Mesenchymal stem cell (in vitro differentiated cells and primary cell): ENCODE data around the gene OR10G3.
A peak's percentile ranks its signal among the peaks of the same experiment; 100 is the strongest.

Experiments
- DNase-seq: peaks from one replicate; pipeline ENCODE4 v3.0.0-alpha.2; 2013
- H2AFZ ChIP-seq: one replicate; pipeline ENCODE4 v1.6.1; 2013; ENCODE audit warnings: low read depth, mild to moderate bottlenecking, control low read depth, inconsistent platforms, low read length, moderate library complexity
- H2AK5ac ChIP-seq: 2 replicates; pipeline ENCODE4 v1.6.1; 2013; ENCODE audit warnings: low read length, moderate library complexity, mild to moderate bottlenecking, inconsistent platforms; ENCODE audit not compliant: severe bottlenecking
- H2BK120ac ChIP-seq: one replicate; pipeline ENCODE4 v1.6.1; 2013; ENCODE audit warnings: low read depth, mild to moderate bottlenecking, inconsistent platforms, low read length, moderate library complexity
- H2BK12ac ChIP-seq, 2 experiments: one replicate each; pipeline ENCODE4 v1.6.1; 2013; ENCODE audit warnings: inconsistent platforms in 2 of 2, low read length in 2 of 2, mild to moderate bottlenecking in 2 of 2, moderate library complexity in 2 of 2, control low read depth in 1 of 2
- H2BK15ac ChIP-seq: one replicate; pipeline ENCODE4 v1.6.1; 2013; ENCODE audit warnings: mild to moderate bottlenecking, low read depth, inconsistent platforms; ENCODE audit not compliant: poor library complexity, severe bottlenecking
- H2BK5ac ChIP-seq: 2 replicates; pipeline ENCODE4 v1.6.1; 2013; ENCODE audit warnings: low read depth, mild to moderate bottlenecking, low read length, control low read depth, inconsistent platforms; ENCODE audit not compliant: poor library complexity, severe bottlenecking
- H3K14ac ChIP-seq, 2 experiments: one replicate each; pipeline ENCODE4 v1.6.1; 2013; ENCODE audit warnings: inconsistent platforms in 2 of 2, low read length in 2 of 2, control low read depth in 1 of 2, mild to moderate bottlenecking in 1 of 2, moderate library complexity in 1 of 2
- H3K18ac ChIP-seq, 2 experiments: one replicate each; pipeline ENCODE4 v1.6.1; 2013; ENCODE audit warnings: inconsistent platforms in 2 of 2, low read length in 2 of 2, control low read depth in 1 of 2, low read depth in 1 of 2, mild to moderate bottlenecking in 1 of 2
- H3K23ac ChIP-seq, 2 experiments: one replicate each; pipeline ENCODE4 v1.6.1; 2013; ENCODE audit warnings: inconsistent platforms in 2 of 2, low read length in 2 of 2, mild to moderate bottlenecking in 2 of 2, moderate library complexity in 2 of 2, control low read depth in 1 of 2
- H3K27ac ChIP-seq: 2 replicates; pipeline ENCODE4 v1.5.1; 2013; ENCODE audit warnings: mild to moderate bottlenecking, moderate library complexity, low read length, control low read depth, inconsistent platforms; ENCODE audit not compliant: poor library complexity, severe bottlenecking
- H3K27me3 ChIP-seq, 2 experiments: 2 replicates each; pipeline versions ENCODE4 v1.6.1 to v1.7.0; 2013; ENCODE audit warnings: low read length in 2 of 2, mild to moderate bottlenecking in 2 of 2, moderate library complexity in 2 of 2, control low read depth in 1 of 2, inconsistent platforms in 1 of 2; ENCODE audit not compliant: control insufficient read depth in 1 of 2, insufficient read depth in 1 of 2
- H3K36me3 ChIP-seq, 2 experiments: 2 replicates each; pipeline versions ENCODE4 v1.6.1 to v1.7.0; 2013; ENCODE audit warnings: low read length in 2 of 2, control low read depth in 1 of 2, inconsistent platforms in 1 of 2, low read depth in 1 of 2, mild to moderate bottlenecking in 1 of 2; ENCODE audit not compliant: insufficient read depth in 2 of 2, control insufficient read depth in 1 of 2
- H3K4ac ChIP-seq, 2 experiments: one replicate each; pipeline ENCODE4 v1.6.1; 2013; ENCODE audit warnings: inconsistent platforms in 2 of 2, low read length in 2 of 2, mild to moderate bottlenecking in 2 of 2, moderate library complexity in 2 of 2, control low read depth in 1 of 2, low read depth in 1 of 2
- H3K4me1 ChIP-seq: 2 replicates; pipeline ENCODE4 v1.6.1; 2013; ENCODE audit warnings: low read depth, low read length, control low read depth; ENCODE audit not compliant: control insufficient read depth, insufficient read depth
- H3K4me2 ChIP-seq: 2 replicates; pipeline ENCODE4 v1.6.1; 2013; ENCODE audit warnings: low read length, mild to moderate bottlenecking, inconsistent platforms; ENCODE audit not compliant: poor library complexity, severe bottlenecking
- H3K4me3 ChIP-seq, 2 experiments: 2 replicates each; pipeline versions ENCODE4 v1.5.1 to v1.7.0; 2013; ENCODE audit warnings: low read length in 2 of 2, mild to moderate bottlenecking in 2 of 2, control low read depth in 1 of 2, low read depth in 1 of 2; ENCODE audit not compliant: insufficient read depth in 1 of 2
- H3K79me1 ChIP-seq: replicated peaks from 2 replicates; pipeline ENCODE4 v1.6.1; 2013; ENCODE audit warnings: mild to moderate bottlenecking, control low read depth, low read length, inconsistent platforms; ENCODE audit not compliant: poor library complexity, severe bottlenecking
- H3K9ac ChIP-seq: 2 replicates; pipeline ENCODE4 v1.7.0; 2013; ENCODE audit warnings: mild to moderate bottlenecking, low read length, moderate library complexity
- H3K9me3 ChIP-seq: 2 replicates; pipeline ENCODE4 v1.7.0; 2013; ENCODE audit warnings: mild to moderate bottlenecking, low read length; ENCODE audit not compliant: control insufficient read depth
- H4K8ac ChIP-seq: one replicate; pipeline ENCODE4 v1.6.1; 2013; ENCODE audit warnings: inconsistent platforms, mild to moderate bottlenecking, low read length, moderate library complexity
- H4K91ac ChIP-seq: one replicate; pipeline ENCODE4 v1.6.1; 2013; ENCODE audit warnings: mild to moderate bottlenecking, low read length, inconsistent platforms
- WGBS: methylation state at CpG from one replicate; pipeline ENCODE4 v1.1.7; 2013; ENCODE audit warnings: mixed read lengths; 5-methylcytosine and 5-hydroxymethylcytosine counted together

The OR10G3 gene

GRCh38 chr14:21525962-21526671, 53.8 kb downstream of the OR10G3 start, which contains the start of gene SALL2:
Gene SALL2 (minus strand): TSS chr14:21526346. CDS start chr14:21526127, 219 bp downstream.
- peak within 1 kb of the TSS; percentile 75 to 76 for H3K4me3 ChIP-seq
- H4K91ac ChIP-seq = peak within 1 kb of the TSS; percentile 27
- peaks cover 7 to 25% of the 10 kb centered on the region in 2 experiments for H3K27me3 ChIP-seq
- peak within 1 kb of the TSS; percentile 69 for H3K27ac ChIP-seq
- peak within 1 kb of the TSS; percentile 12 for H2BK120ac ChIP-seq
- peaks cover 24% of the 10 kb centered on the region for H3K4me1 ChIP-seq
- peak within 1 kb of the TSS; percentile 68 for H2AFZ ChIP-seq
- peak within 1 kb of the TSS; percentile 47 to 92 for H3K18ac ChIP-seq
- H3K14ac ChIP-seq = peak within 1 kb of the TSS in 1 of 2 experiments; percentile 68
- peaks cover 37% of the 10 kb centered on the region for H3K79me1 ChIP-seq
- WGBS = 0% methylated on average over 22 of the region's 43 CpGs
- H2BK5ac ChIP-seq = peak within 1 kb of the TSS; percentile 53
- H3K9ac ChIP-seq = peak within 1 kb of the TSS; percentile 74
- H2BK15ac ChIP-seq = no peak within 1 kb of the TSS
- no peaks in the 10 kb centered on the region for H3K9me3 ChIP-seq
- no peak within 1 kb of the TSS for H2BK12ac ChIP-seq
- H4K8ac ChIP-seq = peak within 1 kb of the TSS; percentile 68
- peaks cover 0 to 30% of the 10 kb centered on the region in 2 experiments for H3K36me3 ChIP-seq
- H2AK5ac ChIP-seq = peak within 1 kb of the TSS; percentile 91
- H3K4ac ChIP-seq = peak within 1 kb of the TSS in 1 of 2 experiments; percentile 81
- peak within 1 kb of the TSS; percentile 77 for H3K4me2 ChIP-seq
- no peak within 1 kb of the TSS for H3K23ac ChIP-seq
- peak; percentile 74 for DNase-seq

- peak overlapping the region in 1 of 2 experiments; percentile 81 for H3K4ac ChIP-seq
- no peaks in the 10 kb centered on the region for H3K9me3 ChIP-seq
- no peak overlapping the region for H2AFZ ChIP-seq
- peak; percentile 38 for DNase-seq
- peak overlapping the region; percentile 75 to 76 for H3K4me3 ChIP-seq
- H3K79me1 ChIP-seq = peaks cover 37% of the 10 kb centered on the region
- peak overlapping the region; percentile 68 for H4K8ac ChIP-seq
- peak overlapping the region in 1 of 2 experiments; percentile 92 for H3K18ac ChIP-seq
- peaks cover 24% of the 10 kb centered on the region for H3K4me1 ChIP-seq
- peaks cover 0 to 30% of the 10 kb centered on the region in 2 experiments for H3K36me3 ChIP-seq
- H2BK120ac ChIP-seq = peak overlapping the region; percentile 12
- H2BK15ac ChIP-seq = no peak overlapping the region
- peak overlapping the region; percentile 48 for H3K27ac ChIP-seq
- peak overlapping the region; percentile 77 for H3K4me2 ChIP-seq
- WGBS = 41% methylated on average over 5 of the region's 12 CpGs
- H2AK5ac ChIP-seq = peak overlapping the region; percentile 91
- H3K27me3 ChIP-seq = peaks cover 6 to 20% of the 10 kb centered on the region in 2 experiments
- H4K91ac ChIP-seq = peak overlapping the region; percentile 27
- no peak overlapping the region for H2BK5ac ChIP-seq
- H2BK12ac ChIP-seq = no peak overlapping the region
- H3K23ac ChIP-seq = no peak overlapping the region
- peak overlapping the region; percentile 74 for H3K9ac ChIP-seq
- peak overlapping the region in 1 of 2 experiments; percentile 68 for H3K14ac ChIP-seq
Measured at GRCh38 chr14:21525571-21525961, 54.3 kb downstream of the OR10G3 start.

- peak overlapping the region; percentile 75 to 76 for H3K4me3 ChIP-seq
- peaks cover 37% of the 10 kb centered on the region for H3K79me1 ChIP-seq
- H3K36me3 ChIP-seq = peaks cover 0 to 30% of the 10 kb centered on the region in 2 experiments
- no peaks in the 10 kb centered on the region for H3K9me3 ChIP-seq
- H2AK5ac ChIP-seq = peak overlapping the region; percentile 91
- DNase-seq = no peak
- H3K14ac ChIP-seq = peak overlapping the region in 1 of 2 experiments; percentile 68
- peaks cover 24% of the 10 kb centered on the region for H3K4me1 ChIP-seq
- H2BK12ac ChIP-seq = no peak overlapping the region
- peak overlapping the region in 1 of 2 experiments; percentile 88 for H3K18ac ChIP-seq
- no peak overlapping the region for H3K4ac ChIP-seq
- no peak overlapping the region for H3K27ac ChIP-seq
- H3K27me3 ChIP-seq = peaks cover 4 to 18% of the 10 kb centered on the region in 2 experiments
- peak overlapping the region; percentile 77 for H3K4me2 ChIP-seq
- WGBS = 86% methylated on average over 17 of the region's 18 CpGs
- no peak overlapping the region for H2BK5ac ChIP-seq
- no peak overlapping the region for H2AFZ ChIP-seq
- H4K8ac ChIP-seq = peak overlapping the region; percentile 68
- H3K9ac ChIP-seq = no peak overlapping the region
- no peak overlapping the region for H2BK120ac ChIP-seq
- no peak overlapping the region for H2BK15ac ChIP-seq
- H4K91ac ChIP-seq = no peak overlapping the region
- H3K23ac ChIP-seq = no peak overlapping the region
Measured at GRCh38 chr14:21524575-21525490, 55.0 kb downstream of the OR10G3 start.
